SK-N-SH (cell line): Measurements from ENCODE around the gene SOAT2. TPM values are rescaled to one million over a fixed set of nuclear protein-coding genes. Genes with fewer than 3 reads are reported as not detected.

ENCODE experiments used
- CTCF ChIA-PET: fragments of 300-600, 350-600 bp; formaldehyde crosslinking; extraction: SDS; loops from one replicate; lab custom pipeline; 2021; lab: Yijun Ruan, JAX
- POLR2A ChIA-PET: fragments of 350-600 bp; sonication (Branson Sonifier 250); formaldehyde crosslinking; extraction: SDS; loops from one replicate; lab custom pipeline; 2020; ENCODE audit warnings: antibody characterized with exemption, inconsistent platforms; lab: Yijun Ruan, JAX
- DNase-seq: peaks from one replicate; pipeline ENCODE4 v3.0.0; 2012
- H2AFZ ChIP-seq: fragments of 200-600 bp; sonication (generic); 2 replicates; pipeline ENCODE4 v1.8.1; 2016; ENCODE audit warnings: antibody characterized with exemption, mild to moderate bottlenecking, low read depth
- H3F3A ChIP-seq: fragments of 200-600 bp; sonication (generic); replicated peaks from 2 replicates; pipeline ENCODE3; 2016; ENCODE audit warnings: antibody characterized with exemption, mild to moderate bottlenecking; ENCODE audit not compliant: insufficient read depth
- H3K27ac ChIP-seq, 2 experiments: fragments of 200-500 bp in 1 of 2; fragments of 200-600 bp in 1 of 2; sonication (Bioruptor generic) in 1 of 2; sonication (generic), shearing (Covaris generic) in 1 of 2; 2 replicates each; pipeline versions ENCODE4 v1.5.1 to v1.6.1; 2014 to 2016; ENCODE audit warnings: low read depth in 2 of 2, inconsistent platforms in 1 of 2, low read length in 1 of 2, mild to moderate bottlenecking in 1 of 2, mixed read lengths in 1 of 2
- H3K27me3 ChIP-seq: fragments of 200-600 bp; sonication (generic), shearing (Covaris generic); 2 replicates; pipeline ENCODE4 v1.6.1; 2016; ENCODE audit warnings: mixed run types; ENCODE audit not compliant: insufficient read depth
- H3K36me3 ChIP-seq, 2 experiments: fragments of 200-500 bp in 1 of 2; fragments of 200-600 bp in 1 of 2; sonication (Bioruptor generic) in 1 of 2; sonication (generic) in 1 of 2; replicated peaks in 1 of 2; 2 replicates each; pipeline versions ENCODE3 to v1.5.1; 2014 to 2016; ENCODE audit warnings: low read length in 1 of 2, mild to moderate bottlenecking in 1 of 2; ENCODE audit not compliant: insufficient read depth in 2 of 2, control insufficient read depth in 1 of 2
- H3K4me1 ChIP-seq, 2 experiments: fragments of 200-500 bp in 1 of 2; fragments of 200-600 bp in 1 of 2; sonication (Bioruptor generic) in 1 of 2; sonication (generic), shearing (Covaris generic) in 1 of 2; 2 replicates each; pipeline versions ENCODE4 v1.5.1 to v1.6.1; 2014 to 2016; ENCODE audit warnings: low read depth in 1 of 2, low read length in 1 of 2, mixed run types in 1 of 2; ENCODE audit not compliant: insufficient read depth in 2 of 2, control insufficient read depth in 1 of 2
- H3K4me2 ChIP-seq: fragments of 200-600 bp; sonication (generic), shearing (Covaris generic); 2 replicates; pipeline ENCODE4 v1.6.1; 2017; ENCODE audit warnings: mixed run types
- H3K4me3 ChIP-seq, 2 experiments: fragments of 200-500 bp in 1 of 2; fragments of 200-600 bp in 1 of 2; sonication (Bioruptor generic) in 1 of 2; sonication (generic), shearing (Covaris generic) in 1 of 2; 2 replicates each; pipeline versions ENCODE4 v1.5.1 to v1.8.1; 2014 to 2016; ENCODE audit warnings: low read depth in 2 of 2, inconsistent platforms in 1 of 2, low read length in 1 of 2, mild to moderate bottlenecking in 1 of 2, mixed read lengths in 1 of 2, moderate library complexity in 1 of 2
- H3K79me2 ChIP-seq: fragments of 200-600 bp; sonication (generic); 2 replicates; pipeline ENCODE4 v1.8.1; 2017; ENCODE audit warnings: mild to moderate bottlenecking; ENCODE audit not compliant: insufficient read depth
- H3K9ac ChIP-seq: fragments of 200-600 bp; sonication (generic); 2 replicates; pipeline ENCODE4 v1.6.1; 2017; ENCODE audit warnings: mixed run types
- H3K9me2 ChIP-seq: fragments of 200-600 bp; sonication (generic); 2 replicates; pipeline ENCODE4 v1.6.1; 2017; ENCODE audit warnings: mixed run types
- H3K9me3 ChIP-seq: fragments of 200-600 bp; sonication (generic); 2 replicates; pipeline ENCODE4 v1.6.1; 2017; ENCODE audit warnings: mixed run types, mild to moderate bottlenecking, moderate library complexity
- H4K20me1 ChIP-seq: fragments of 200-600 bp; sonication (generic); 2 replicates; pipeline ENCODE4 v1.6.1; 2017; ENCODE audit warnings: mild to moderate bottlenecking, mixed run types; ENCODE audit not compliant: insufficient read depth
- FOSL2 ChIP-seq: IDR thresholded peaks from 2 replicates; pipeline ENCODE4 v1.4.0; 2012; ENCODE audit warnings: low read depth, mild to moderate bottlenecking, moderate library complexity, borderline replicate concordance
- FOXJ3 ChIP-seq: sonication (generic); formaldehyde crosslinking; IDR thresholded peaks from 2 replicates; pipeline ENCODE4 v1.5.1; 2020; ENCODE audit warnings: mild to moderate bottlenecking, missing genetic modification reagents
- MEF2A ChIP-seq: IDR thresholded peaks from 2 replicates; pipeline ENCODE4 v1.4.0; 2012; ENCODE audit warnings: low read depth, borderline replicate concordance
- NFIC ChIP-seq: IDR thresholded peaks from 2 replicates; pipeline ENCODE4 v1.4.0; 2012; ENCODE audit warnings: borderline replicate concordance
- NRF1 ChIP-seq: IDR thresholded peaks from 2 replicates; pipeline ENCODE4 v1.6.1; 2012; ENCODE audit warnings: low read depth, mild to moderate bottlenecking, low read length
- RAD21 ChIP-seq: IDR thresholded peaks from 2 replicates; pipeline ENCODE4 v1.6.1; 2012; ENCODE audit warnings: mild to moderate bottlenecking, low read length
- WGBS: methylation state at CpG from one replicate; pipeline ENCODE4 v1.1.6; 2017; ENCODE audit warnings: low lambda C conversion rate; 5-methylcytosine and 5-hydroxymethylcytosine counted together
- polyA plus RNA-seq, 3 experiments: library from polyadenylated mRNA; depleted of rRNA; stranded (reverse); fragments of >200 nt; gene quantifications; 2 replicates each; pipeline ENCODE4 v1.2.3, GENCODE V29; 2012
- TF ChIP-seq, protein P1 (sequence below): fragments of 150-350 bp; IDR thresholded peaks from 2 replicates; pipeline ENCODE4 v1.6.1; 2017; ENCODE audit warnings: antibody characterized with exemption, low read length, low read depth, borderline replicate concordance
- TF ChIP-seq, protein P2 (sequence below): IDR thresholded peaks from 2 replicates; pipeline ENCODE4 v1.4.0; 2012; ENCODE audit warnings: low read depth

Gene SOAT2
- polyA plus RNA-seq, 1 of the 3 experiments (the other 2 are of a cell fraction): 0.18 TPM

DNA sequence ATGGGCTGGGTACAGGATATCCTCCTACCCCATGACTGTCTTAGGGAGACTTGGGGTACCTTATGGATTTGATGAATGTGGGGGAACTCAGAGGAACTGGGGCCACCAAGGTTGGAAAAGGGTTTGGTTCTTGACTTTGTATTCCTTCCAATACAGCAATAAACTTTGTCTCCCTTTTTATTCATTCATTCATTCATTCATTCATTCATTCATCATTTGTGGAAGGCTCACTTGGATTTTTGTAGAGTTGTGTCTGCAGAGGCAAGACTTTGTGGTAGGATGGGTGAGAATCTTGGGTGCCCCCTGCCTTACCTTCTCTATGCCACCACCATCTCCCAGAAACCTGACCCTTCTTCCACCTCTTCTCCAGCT is 21.1 kb downstream of the SOAT2 start:
- H4K20me1 ChIP-seq: no peaks in the 10 kb centered on the region
- ChIA-PET CTCF (interaction anchor here (0.9 to 2.0 kb wide), 3 partner anchors 35 to 59 kb away, joined by 3 to 9 read pairs (median 3); no protein-coding TSS in a partner anchor), POLR2A (no interaction called here)
- DNase-seq: no peak
- no peak overlapping the region for H3K4me2 ChIP-seq
- H3K4me1 ChIP-seq: peaks cover 0 to 10% of the 10 kb centered on the region in 2 experiments; a peak in 2 of 4 replicates
- no peaks in the 10 kb centered on the region for H3K9me2 ChIP-seq
- H3K27ac ChIP-seq: no peak overlapping the region
- H3K9ac ChIP-seq: no peak overlapping the region
- H3K27me3 ChIP-seq: no peaks in the 10 kb centered on the region
- no peak for TF ChIP-seq NRF1
- TF ChIP-seq FOSL2: no peak
- TF ChIP-seq MEF2A: no peak
- no peak for TF ChIP-seq NFIC
- TF ChIP-seq, all 33 proteins: peak for 0
- H3K4me3 ChIP-seq: no peak overlapping the region
- no peak overlapping the region for H2AFZ ChIP-seq
- H3K36me3 ChIP-seq: no peaks in the 10 kb centered on the region
- no peaks in the 10 kb centered on the region for H3K9me3 ChIP-seq
- H3F3A ChIP-seq: no peaks in the 10 kb centered on the region
- H3K79me2 ChIP-seq: no peaks in the 10 kb centered on the region

DNA sequence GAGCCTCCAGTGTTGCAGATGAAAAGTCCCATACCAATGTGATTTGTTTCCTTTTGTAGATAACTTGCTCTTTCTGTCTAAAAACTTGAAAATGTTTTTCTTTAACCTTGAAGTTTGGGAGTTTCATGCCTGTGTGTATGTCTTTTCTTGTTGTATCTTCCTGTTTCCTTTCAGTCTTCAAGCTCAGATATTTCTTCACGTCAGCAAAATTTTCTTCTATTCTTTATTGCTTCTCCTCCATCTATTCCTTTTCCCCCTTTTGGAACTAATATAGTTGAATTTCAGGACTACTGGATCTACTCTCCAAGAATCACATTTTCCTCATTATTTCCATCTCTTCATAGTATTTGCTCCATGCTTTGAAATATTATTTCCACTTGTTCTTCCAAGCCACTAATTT is 23.9 kb downstream of the SOAT2 start:
- H3K9me3 ChIP-seq: no peaks in the 10 kb centered on the region
- H3K27ac ChIP-seq: no peak overlapping the region
- no peak overlapping the region for H2AFZ ChIP-seq
- no peak overlapping the region for H3K9ac ChIP-seq
- no peak overlapping the region for H3K4me3 ChIP-seq
- H3F3A ChIP-seq: no peaks in the 10 kb centered on the region
- no peaks in the 10 kb centered on the region for H4K20me1 ChIP-seq
- no peak overlapping the region for H3K4me2 ChIP-seq
- no peaks in the 10 kb centered on the region for H3K36me3 ChIP-seq
- ChIA-PET CTCF (interaction anchor here (1.0 to 1.2 kb wide), 2 partner anchors 33 to 61 kb away, joined by 4 to 5 read pairs; no protein-coding TSS in a partner anchor), POLR2A (no interaction called here)
- H3K79me2 ChIP-seq: no peaks in the 10 kb centered on the region
- H3K27me3 ChIP-seq: no peaks in the 10 kb centered on the region
- H3K4me1 ChIP-seq: peaks cover 0 to 10% of the 10 kb centered on the region in 2 experiments; a peak in 2 of 4 replicates
- TF ChIP-seq, protein P1, sequence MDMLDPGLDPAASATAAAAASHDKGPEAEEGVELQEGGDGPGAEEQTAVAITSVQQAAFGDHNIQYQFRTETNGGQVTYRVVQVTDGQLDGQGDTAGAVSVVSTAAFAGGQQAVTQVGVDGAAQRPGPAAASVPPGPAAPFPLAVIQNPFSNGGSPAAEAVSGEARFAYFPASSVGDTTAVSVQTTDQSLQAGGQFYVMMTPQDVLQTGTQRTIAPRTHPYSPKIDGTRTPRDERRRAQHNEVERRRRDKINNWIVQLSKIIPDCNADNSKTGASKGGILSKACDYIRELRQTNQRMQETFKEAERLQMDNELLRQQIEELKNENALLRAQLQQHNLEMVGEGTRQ: no peak
- TF ChIP-seq FOSL2 (no peak), FOXJ3 (CRISPR knock-in tag) (no peak), RAD21 (no peak)
- TF ChIP-seq, all 33 proteins: peak for 0
- H3K9me2 ChIP-seq: no peaks in the 10 kb centered on the region
- no peak for DNase-seq
- 54% methylated on average over 1 of the region's 1 CpG for WGBS

DNA sequence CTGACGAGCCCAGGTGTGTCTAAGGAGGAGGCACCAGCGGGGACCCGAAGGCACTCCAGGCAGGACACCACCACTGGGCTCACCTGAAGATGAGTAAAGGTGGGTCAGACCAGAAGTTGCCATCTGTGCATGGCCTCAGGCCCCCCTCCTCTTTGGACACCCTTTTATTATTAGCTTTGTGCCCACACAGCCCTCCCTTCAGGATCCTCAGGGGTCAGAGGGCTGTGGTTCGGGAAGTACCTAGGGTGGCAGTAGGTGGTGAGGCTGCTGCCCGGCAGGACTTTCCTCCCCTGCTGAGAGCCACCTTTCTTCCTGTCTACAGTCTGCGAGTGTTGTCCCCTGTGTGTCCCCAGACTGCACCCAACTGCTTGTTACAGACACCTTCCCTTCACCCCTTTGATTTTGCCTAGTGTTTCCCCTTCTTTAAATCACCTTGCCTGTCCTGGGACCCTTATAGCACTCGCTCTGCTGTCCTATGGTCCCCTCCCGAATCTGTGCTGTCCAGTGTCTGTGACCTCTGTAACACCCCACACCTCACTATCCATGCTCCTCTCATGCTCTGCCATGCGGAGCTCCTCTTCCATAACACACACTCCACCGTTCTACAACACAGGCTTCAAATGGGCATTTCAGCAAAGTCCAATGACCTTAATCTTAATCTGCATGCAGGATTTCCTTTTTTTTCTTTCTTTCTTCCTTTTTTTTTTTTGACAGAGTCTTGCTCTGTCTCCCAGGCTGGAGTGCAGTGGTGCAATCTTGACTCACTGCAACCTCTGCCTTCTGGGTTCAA is 25.7 kb downstream of the SOAT2 start:
- H3F3A ChIP-seq: no peaks in the 10 kb centered on the region
- POLR2A ChIA-PET: interaction anchor here (0.7 kb wide), 1 partner anchor 17 kb away, joined by 3 read pairs; no protein-coding TSS in a partner anchor
- TF ChIP-seq, protein P2, sequence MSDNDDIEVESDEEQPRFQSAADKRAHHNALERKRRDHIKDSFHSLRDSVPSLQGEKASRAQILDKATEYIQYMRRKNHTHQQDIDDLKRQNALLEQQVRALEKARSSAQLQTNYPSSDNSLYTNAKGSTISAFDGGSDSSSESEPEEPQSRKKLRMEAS: no peak
- TF ChIP-seq, all 33 proteins: peak for 0
- H3K4me1 ChIP-seq: no peaks in the 10 kb centered on the region; a peak in 1 of 4 replicates
- CTCF ChIA-PET: interaction anchor here (0.6 to 1.4 kb wide), 4 partner anchors 30 to 595 kb away, joined by 3 to 6 read pairs (median 3); no protein-coding TSS in a partner anchor
- H2AFZ ChIP-seq: no peak overlapping the region
- H3K79me2 ChIP-seq: no peaks in the 10 kb centered on the region
- no peak for DNase-seq
- no peaks in the 10 kb centered on the region for H3K27me3 ChIP-seq
- H3K36me3 ChIP-seq: no peaks in the 10 kb centered on the region
- no peak overlapping the region for H3K27ac ChIP-seq
- no peaks in the 10 kb centered on the region for H4K20me1 ChIP-seq
- WGBS: 61% methylated on average over 8 of the region's 10 CpGs
- no peaks in the 10 kb centered on the region for H3K9me2 ChIP-seq
- no peak overlapping the region for H3K4me2 ChIP-seq
- no peak overlapping the region for H3K9ac ChIP-seq
- H3K4me3 ChIP-seq: no peak overlapping the region
- no peaks in the 10 kb centered on the region for H3K9me3 ChIP-seq
